GM12801 (cell line): ENCODE results near the gene SOSTDC1.

Source experiments
- CTCF ChIP-seq: IDR thresholded peaks from one replicate; pipeline ENCODE4 v1.5.1; 2011; ENCODE audit warnings: control low read depth; ENCODE audit not compliant: insufficient read length; ENCODE audit errors: extremely low read depth

The SOSTDC1 gene

DNA sequence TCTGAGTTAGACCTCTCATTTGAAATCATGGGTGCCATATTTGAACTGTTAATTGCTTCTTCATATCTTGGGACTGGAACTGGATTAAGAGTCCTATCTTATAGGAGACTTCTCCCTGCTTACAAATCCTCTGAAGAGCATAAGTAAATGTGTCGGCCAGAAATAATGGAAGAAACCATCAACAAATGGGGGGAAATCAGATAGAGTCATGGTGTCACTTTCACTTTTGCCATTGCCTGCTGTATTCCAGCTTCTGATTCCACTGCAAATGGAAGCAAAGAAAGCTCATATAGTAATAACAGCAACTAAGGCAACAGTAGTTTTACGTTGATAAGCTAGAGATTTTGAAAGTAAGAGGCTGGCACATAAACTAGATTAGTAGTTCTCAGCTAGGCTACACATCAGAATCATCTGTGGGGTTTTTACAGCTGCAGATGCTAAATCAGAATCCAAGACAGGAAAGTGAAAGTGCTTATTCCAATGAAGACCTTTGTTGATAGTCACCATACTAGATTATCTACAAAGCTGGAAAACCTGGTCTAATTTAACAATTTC, 31.9 kb downstream of the SOSTDC1 start:
- no peak for TF ChIP-seq CTCF

GRCh38 chr7:16432425-16432731, 33.2 kb downstream of the SOSTDC1 start:
- TF ChIP-seq CTCF = no peak

DNA sequence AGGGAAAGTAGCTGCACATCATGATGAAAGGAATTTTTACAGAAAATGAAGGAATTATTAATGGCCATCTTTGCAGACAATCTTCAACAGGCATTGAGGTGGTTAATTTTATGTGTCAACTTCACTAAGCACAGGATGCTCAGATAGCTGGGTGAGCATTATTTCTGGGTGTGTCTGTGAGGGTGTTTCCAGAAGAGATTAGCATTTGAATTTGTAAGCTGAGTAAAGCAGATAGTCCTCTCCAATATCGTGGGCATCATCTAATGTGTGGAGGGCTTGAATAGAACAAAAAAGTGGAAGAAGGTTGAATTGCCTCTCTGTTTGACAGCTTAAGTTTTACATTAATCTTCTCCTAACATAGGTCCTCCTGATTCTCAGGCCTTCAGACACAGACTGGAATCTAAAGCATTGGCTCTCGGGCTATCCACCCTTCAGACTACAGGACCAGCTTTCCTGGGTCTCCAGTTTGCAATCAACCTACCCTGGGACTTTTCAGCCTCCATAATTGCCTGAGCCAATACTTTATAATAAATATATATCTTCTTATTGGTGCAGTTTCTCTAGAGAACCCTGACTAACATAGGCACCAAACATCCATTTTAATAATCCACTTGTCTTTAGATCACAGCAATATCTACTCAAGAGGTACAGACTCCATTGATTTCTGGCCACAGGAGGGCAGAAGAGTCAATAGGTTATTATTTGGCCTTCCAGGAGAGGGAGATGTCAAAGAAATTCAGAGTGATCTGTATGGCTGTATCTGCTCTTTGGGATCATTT, 33.7 kb downstream of the SOSTDC1 start:
- no peak for TF ChIP-seq CTCF

GRCh38 chr7:16430133-16430532, 35.4 kb downstream of the SOSTDC1 start:
- TF ChIP-seq CTCF = no peak

DNA sequence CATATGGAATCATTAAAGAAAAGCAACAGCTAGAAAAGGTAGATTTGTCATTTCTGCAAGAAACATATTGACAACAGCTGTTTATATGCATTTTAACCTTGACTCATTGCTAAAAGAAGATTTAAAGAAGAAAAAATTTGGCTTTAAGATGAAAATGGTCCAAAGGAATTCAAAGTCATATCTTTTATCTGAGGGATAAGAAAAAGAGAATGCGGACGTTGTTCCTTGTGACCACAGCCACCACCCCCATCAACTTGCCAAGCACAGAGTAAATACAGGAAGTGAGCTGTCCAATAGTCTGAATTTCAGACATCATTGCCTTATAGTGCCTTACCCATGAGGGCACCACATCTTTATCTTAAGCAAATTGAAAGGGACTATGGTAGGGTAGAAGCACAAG, 36.9 kb downstream of the SOSTDC1 start:
- TF ChIP-seq CTCF = no peak

GRCh38 chr7:16428182-16428581, 37.4 kb downstream of the SOSTDC1 start:
- TF ChIP-seq CTCF = no peak

DNA sequence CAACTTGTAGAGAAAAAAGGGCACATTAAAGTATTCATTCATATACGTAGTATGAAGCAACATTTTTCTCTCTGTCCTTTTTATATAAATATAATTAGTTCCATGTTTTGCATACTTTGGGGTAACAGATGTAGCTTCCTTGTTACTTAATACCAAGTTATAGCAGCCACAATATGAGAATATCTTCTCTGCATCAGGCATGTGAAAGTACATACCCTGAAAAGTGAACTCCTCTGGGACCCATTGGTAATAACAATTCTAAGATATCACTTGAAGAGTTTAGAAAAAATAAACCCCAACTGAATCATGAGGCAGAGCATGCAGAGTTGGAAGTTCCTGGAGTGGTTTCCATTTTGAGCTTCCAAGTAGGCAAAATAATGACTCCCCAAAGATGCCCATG, 41.8 kb downstream of the SOSTDC1 start:
- no peak for TF ChIP-seq CTCF
